RWPE2 (cell line): ENCODE results near the gene CARD11.
A peak's percentile ranks its signal among the peaks of the same experiment; 100 is the strongest.

ENCODE experiments used
- ATAC-seq: fragments of 200-7000 bp; cut with Tn5 transposase; 3 replicates; pipeline ENCODE4 v1.9.1; 2021; ENCODE audit warnings: low read depth
- DNase-seq: peaks from one replicate; pipeline ENCODE4 v3.0.0-alpha.2; 2020; ENCODE audit warnings: low spot score
- H3K27ac ChIP-seq: fragments of 450-650 bp; 2 replicates; pipeline ENCODE4 v1.5.1; 2017; ENCODE audit warnings: mild to moderate bottlenecking; ENCODE audit not compliant: poor library complexity, severe bottlenecking
- H3K27me3 ChIP-seq: fragments of 250-450 bp; sonication (Bioruptor Pico); 2 replicates; pipeline ENCODE4 v1.5.1; 2021; ENCODE audit warnings: mild to moderate bottlenecking, moderate library complexity; ENCODE audit not compliant: insufficient read depth, poor library complexity, severe bottlenecking
- H3K36me3 ChIP-seq: fragments of 250-450 bp; sonication (Bioruptor Pico); 2 replicates; pipeline ENCODE4 v1.5.1; 2020; ENCODE audit warnings: low read depth, mild to moderate bottlenecking, moderate library complexity
- H3K4me1 ChIP-seq: fragments of 250-450 bp; sonication (Bioruptor Pico); 2 replicates; pipeline ENCODE4 v1.5.1; 2021; ENCODE audit warnings: mild to moderate bottlenecking, moderate library complexity; ENCODE audit not compliant: insufficient read depth, poor library complexity, severe bottlenecking
- H3K4me3 ChIP-seq: fragments of 250-450 bp; sonication (Bioruptor Pico); 2 replicates; pipeline ENCODE4 v1.5.1; 2021; ENCODE audit warnings: mild to moderate bottlenecking, moderate library complexity; ENCODE audit not compliant: severe bottlenecking
- H3K9me3 ChIP-seq: fragments of 250-450 bp; sonication (Bioruptor Pico); 2 replicates; pipeline ENCODE4 v1.5.1; 2021; ENCODE audit warnings: mild to moderate bottlenecking, moderate library complexity; ENCODE audit not compliant: severe bottlenecking
- TF ChIP-seq, protein P1 (sequence below): fragments of 450-650 bp; IDR thresholded peaks from one replicate; pipeline ENCODE4 v1.5.1; 2017; ENCODE audit warnings: mild to moderate bottlenecking, moderate library complexity; ENCODE audit not compliant: poor library complexity, severe bottlenecking

The CARD11 gene

DNA sequence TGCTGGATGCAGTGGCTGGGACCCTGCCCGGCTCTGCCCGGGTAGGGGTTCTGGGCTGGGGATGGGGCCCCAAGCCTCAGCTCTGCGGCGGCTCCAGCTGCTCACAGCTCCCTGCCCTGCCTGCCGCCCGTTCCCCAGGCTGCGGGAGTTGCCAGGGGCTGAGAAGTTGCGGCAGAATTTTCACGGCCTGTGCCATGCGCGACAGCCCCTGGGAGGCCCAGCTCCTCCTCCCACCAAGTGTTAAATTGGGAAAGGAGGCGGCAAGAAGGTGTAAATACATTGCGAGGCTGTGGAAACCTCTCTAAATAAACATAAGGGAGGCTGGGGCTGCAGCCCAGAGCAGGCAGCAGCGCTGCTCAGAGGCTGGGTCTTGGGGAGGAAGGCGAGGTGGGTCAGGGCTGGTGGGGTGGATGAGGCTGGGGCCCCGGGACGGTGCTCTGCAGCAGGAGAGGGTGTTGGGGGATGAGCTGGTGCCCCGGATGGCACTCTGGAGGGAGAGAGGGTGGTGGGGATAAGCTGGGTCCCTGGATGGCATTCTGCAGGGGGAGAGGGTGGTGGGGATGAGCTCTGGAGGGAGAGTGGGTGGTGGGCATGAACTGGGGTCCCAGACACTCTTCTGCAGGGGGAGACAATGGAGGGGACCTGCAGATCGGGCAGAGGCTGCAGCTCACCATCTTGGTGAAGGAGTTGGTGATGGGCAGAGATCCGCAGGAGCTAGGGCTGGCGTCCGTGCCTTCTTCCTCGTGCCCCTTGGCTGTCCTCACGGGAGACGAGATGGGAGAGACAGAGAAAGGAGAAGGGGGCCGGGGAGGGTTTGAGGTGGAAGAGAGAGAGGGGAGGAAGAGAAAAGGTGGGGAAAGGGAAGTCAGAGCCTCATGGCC, 114.1 kb downstream of the CARD11 start:
- Histone ChIP-seq H3K27ac (no peak overlapping the region), H3K4me3 (no peak overlapping the region)
- no peak for ATAC-seq

DNA sequence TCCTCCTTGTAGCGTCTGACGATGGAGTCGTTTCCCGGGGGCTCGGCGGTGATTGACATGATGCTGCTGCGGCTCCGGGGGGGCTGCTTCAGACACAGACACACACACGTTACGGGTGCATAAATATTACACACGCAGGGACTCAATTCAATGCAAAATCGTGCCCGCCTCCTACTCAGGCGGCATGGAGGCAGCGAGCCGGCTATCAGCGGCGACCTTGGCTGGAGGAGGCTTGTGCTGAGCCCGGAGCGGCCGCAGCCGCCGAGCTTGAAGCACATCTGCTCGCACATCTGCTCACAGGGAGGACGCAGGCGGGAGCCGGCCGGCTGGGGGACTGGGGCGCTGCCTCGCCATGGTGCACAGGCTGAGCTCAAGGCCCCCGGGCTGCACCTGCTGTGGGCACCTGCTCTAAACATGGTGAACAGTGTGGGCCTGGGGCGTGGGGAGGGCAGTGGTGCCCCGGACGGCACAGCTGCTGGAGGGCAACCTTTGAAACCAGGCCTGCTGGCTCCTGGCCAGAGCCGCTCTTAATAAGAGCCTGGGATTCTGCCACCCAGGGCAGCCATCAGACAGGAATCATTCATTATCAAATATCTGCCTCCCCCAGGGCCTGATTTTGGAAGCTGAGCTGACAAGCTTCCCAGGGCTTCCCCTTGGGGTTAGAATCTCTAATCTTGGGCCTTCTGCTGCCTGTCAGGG, 114.9 kb downstream of the CARD11 start:
- TF ChIP-seq, protein P1, sequence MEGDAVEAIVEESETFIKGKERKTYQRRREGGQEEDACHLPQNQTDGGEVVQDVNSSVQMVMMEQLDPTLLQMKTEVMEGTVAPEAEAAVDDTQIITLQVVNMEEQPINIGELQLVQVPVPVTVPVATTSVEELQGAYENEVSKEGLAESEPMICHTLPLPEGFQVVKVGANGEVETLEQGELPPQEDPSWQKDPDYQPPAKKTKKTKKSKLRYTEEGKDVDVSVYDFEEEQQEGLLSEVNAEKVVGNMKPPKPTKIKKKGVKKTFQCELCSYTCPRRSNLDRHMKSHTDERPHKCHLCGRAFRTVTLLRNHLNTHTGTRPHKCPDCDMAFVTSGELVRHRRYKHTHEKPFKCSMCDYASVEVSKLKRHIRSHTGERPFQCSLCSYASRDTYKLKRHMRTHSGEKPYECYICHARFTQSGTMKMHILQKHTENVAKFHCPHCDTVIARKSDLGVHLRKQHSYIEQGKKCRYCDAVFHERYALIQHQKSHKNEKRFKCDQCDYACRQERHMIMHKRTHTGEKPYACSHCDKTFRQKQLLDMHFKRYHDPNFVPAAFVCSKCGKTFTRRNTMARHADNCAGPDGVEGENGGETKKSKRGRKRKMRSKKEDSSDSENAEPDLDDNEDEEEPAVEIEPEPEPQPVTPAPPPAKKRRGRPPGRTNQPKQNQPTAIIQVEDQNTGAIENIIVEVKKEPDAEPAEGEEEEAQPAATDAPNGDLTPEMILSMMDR, result no peak
- H3K4me1 ChIP-seq, result peaks cover 9% of the 10 kb centered on the region
- H3K36me3 ChIP-seq, result no peaks in the 10 kb centered on the region
- ATAC-seq (no peak), DNase-seq (peak; percentile 57)
- H3K9me3 ChIP-seq, result no peaks in the 10 kb centered on the region
- no peak overlapping the region for H3K27ac ChIP-seq
- H3K4me3 ChIP-seq, result no peak overlapping the region
- no peaks in the 10 kb centered on the region for H3K27me3 ChIP-seq

More for the DNA sequence above, 114.1 kb downstream of the CARD11 start:
- peaks cover 10% of the 10 kb centered on the region for H3K4me1 ChIP-seq
- peak; percentile 39 for DNase-seq
- H3K27me3 ChIP-seq, result no peaks in the 10 kb centered on the region
- no peaks in the 10 kb centered on the region for H3K36me3 ChIP-seq
- no peaks in the 10 kb centered on the region for H3K9me3 ChIP-seq
- TF ChIP-seq, protein P1, result no peak

DNA sequence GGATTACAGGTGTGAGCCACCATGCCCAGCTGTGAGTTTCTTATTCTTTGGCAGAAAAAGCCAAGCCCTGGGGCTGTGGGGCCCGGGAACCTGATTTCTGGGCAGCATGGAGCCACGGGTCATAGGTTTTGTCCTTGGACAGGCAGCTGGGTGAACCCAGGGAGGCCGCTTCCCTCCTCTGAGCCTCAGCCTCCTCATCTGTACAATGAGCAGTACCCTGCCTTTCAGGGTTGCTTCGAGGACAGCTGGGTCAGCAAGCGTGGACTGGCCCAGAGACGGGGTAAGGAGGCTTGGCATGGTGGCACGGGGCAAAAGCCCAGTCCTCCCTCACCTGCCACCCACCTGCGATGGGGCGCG, 115.4 kb downstream of the CARD11 start:
- H3K4me1 ChIP-seq, result peaks cover 5% of the 10 kb centered on the region
- peak; percentile 45 for DNase-seq
- no peak for ATAC-seq
- TF ChIP-seq, protein P1, result no peak
- no peaks in the 10 kb centered on the region for H3K9me3 ChIP-seq
- H3K36me3 ChIP-seq, result no peaks in the 10 kb centered on the region
- H3K27me3 ChIP-seq, result no peaks in the 10 kb centered on the region
- no peak overlapping the region for H3K4me3 ChIP-seq
- no peak overlapping the region for H3K27ac ChIP-seq

DNA sequence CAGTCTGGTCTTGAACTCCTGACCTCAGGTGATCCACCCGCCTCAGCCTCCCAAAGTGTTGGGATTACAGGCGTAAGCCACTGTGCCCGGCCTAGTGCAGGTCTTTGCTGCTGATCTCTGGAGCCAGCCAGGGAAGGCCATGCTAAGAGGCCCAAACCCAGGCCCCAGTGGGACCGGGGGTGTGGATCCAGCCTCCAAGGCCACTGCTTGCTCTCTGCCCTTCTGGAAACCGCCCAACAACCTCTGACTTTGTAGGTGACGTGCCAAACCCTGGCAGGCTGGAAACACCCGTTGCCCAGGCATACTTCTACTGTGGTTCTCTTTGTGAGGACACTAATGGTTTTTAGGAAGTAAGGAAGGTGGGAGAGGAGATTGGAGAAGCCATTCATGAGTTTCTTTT, 116.1 kb downstream of the CARD11 start:
- TF ChIP-seq, protein P1, result no peak
- no peaks in the 10 kb centered on the region for H3K27me3 ChIP-seq

DNA sequence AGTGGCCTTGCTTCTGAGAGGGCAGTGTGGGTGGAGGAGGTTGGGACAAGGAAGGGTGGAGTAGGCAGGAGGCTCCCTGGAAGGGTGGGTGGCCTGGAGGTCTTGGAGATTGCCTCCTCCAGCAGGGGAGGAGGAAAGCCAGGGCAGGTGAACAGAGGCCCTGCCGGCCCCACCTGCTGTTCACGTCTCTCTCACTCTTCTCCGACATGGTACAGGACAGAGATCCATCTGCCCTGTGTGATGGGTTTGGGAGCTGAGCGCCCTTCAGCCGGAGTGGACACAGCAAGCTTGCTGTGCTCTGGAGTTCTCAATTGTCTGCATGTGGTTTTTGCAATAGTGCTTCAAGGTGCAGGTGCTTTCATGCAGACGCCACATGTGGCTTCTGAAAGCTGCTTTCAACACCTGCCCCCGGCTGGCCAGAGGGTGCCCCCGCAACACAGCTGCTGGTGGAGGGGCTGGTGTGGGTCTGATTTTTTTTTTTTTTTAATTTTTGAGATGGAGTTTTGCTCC, 116.7 kb downstream of the CARD11 start:
- H3K36me3 ChIP-seq, result no peaks in the 10 kb centered on the region
- H3K4me3 ChIP-seq, result no peak overlapping the region
- H3K27me3 ChIP-seq, result no peaks in the 10 kb centered on the region
- TF ChIP-seq, protein P1, result no peak
- no peak for ATAC-seq
- no peaks in the 10 kb centered on the region for H3K9me3 ChIP-seq
- DNase-seq, result peak; percentile 45
- H3K4me1 ChIP-seq, result peaks cover 5% of the 10 kb centered on the region
- no peak overlapping the region for H3K27ac ChIP-seq

More for the DNA sequence above, 116.1 kb downstream of the CARD11 start:
- Histone ChIP-seq H3K4me3 (no peak overlapping the region), H3K36me3 (no peaks in the 10 kb centered on the region), H3K4me1 (peaks cover 5% of the 10 kb centered on the region), H3K27ac (no peak overlapping the region), H3K9me3 (no peaks in the 10 kb centered on the region)
- ATAC-seq (no peak), DNase-seq (peak; percentile 29)
